K562 (cell line): ENCODE measurements around the gene ACOT13. TPM values are rescaled to one million over a fixed set of nuclear protein-coding genes. Genes with fewer than 3 reads are reported as not detected.
A peak's percentile ranks its signal among the peaks of the same experiment; 100 is the strongest.

Experiments
- ARID1B ChIP-seq: fragments of 450-650 bp; IDR thresholded peaks from 2 replicates; pipeline ENCODE4 v1.6.1; 2016; ENCODE audit warnings: antibody characterized with exemption, mild to moderate bottlenecking, inconsistent platforms
- CHD2 ChIP-seq: IDR thresholded peaks from 2 replicates; pipeline ENCODE4 v1.6.1; 2011; ENCODE audit warnings: low read depth, low read length
- CUX1 ChIP-seq: fragments of 200-800 bp; sonication (Bioruptor generic); IDR thresholded peaks from 2 replicates; pipeline ENCODE4 v1.6.1; 2016; ENCODE audit warnings: missing genetic modification characterization, missing compliant biosample characterization
- EP300 ChIP-seq: IDR thresholded peaks from 2 replicates; pipeline ENCODE4 v1.6.1; 2012; ENCODE audit warnings: low read length, improper control_type of control experiment
- ETV6 ChIP-seq, 3 experiments: fragments of 150-350 bp in 1 of 3; sonication (generic) in 1 of 3; formaldehyde crosslinking in 1 of 3; IDR thresholded peaks; 2 replicates each; pipeline versions ENCODE4 v1.6.1 to v1.8.0; 2014 to 2022; ENCODE audit warnings: borderline replicate concordance in 2 of 3, low read depth in 2 of 3, antibody characterized with exemption in 1 of 3, low read length in 1 of 3, mild to moderate bottlenecking in 1 of 3, missing genetic modification reagents in 1 of 3
- FOXP4 ChIP-seq: sonication (generic); formaldehyde crosslinking; IDR thresholded peaks from 2 replicates; pipeline ENCODE4 v1.8.0; 2022; ENCODE audit warnings: mild to moderate bottlenecking, missing genetic modification reagents, borderline replicate concordance
- GABPB1 ChIP-seq: sonication (generic); formaldehyde crosslinking; IDR thresholded peaks from 2 replicates; pipeline ENCODE4 v1.8.0; 2022; ENCODE audit warnings: mild to moderate bottlenecking, missing genetic modification reagents
- GATA2 ChIP-seq: sonication (generic); formaldehyde crosslinking; IDR thresholded peaks from 2 replicates; pipeline ENCODE4 v1.4.0; 2020; ENCODE audit warnings: mild to moderate bottlenecking, missing genetic modification reagents
- HSF4 ChIP-seq: fragments of 250-450 bp; sonication (Bioruptor Pico); IDR thresholded peaks from 2 replicates; pipeline ENCODE4 v2.1.2; 2022; ENCODE audit warnings: mild to moderate bottlenecking, moderate library complexity, borderline replicate concordance
- ID3 ChIP-seq, 2 experiments: fragments of 250-450 bp in 1 of 2; fragments of 450-650 bp in 1 of 2; sonication (Bioruptor Pico) in 1 of 2; IDR thresholded peaks; 2 replicates each; pipeline versions ENCODE4 v1.6.1 to v1.8.0; 2016 to 2021; ENCODE audit warnings: mild to moderate bottlenecking in 2 of 2, moderate library complexity in 2 of 2, missing compliant biosample characterization in 1 of 2, missing genetic modification characterization in 1 of 2
- NBN ChIP-seq: fragments of 450-650 bp; IDR thresholded peaks from 2 replicates; pipeline ENCODE4 v1.6.1; 2016; ENCODE audit warnings: low read depth, mild to moderate bottlenecking
- PHF20 ChIP-seq: fragments of 450-650 bp; IDR thresholded peaks from 2 replicates; pipeline ENCODE4 v1.6.1; 2018; ENCODE audit not compliant: partially characterized antibody
- TEAD4 ChIP-seq, 2 experiments: sonication (generic) in 1 of 2; formaldehyde crosslinking in 1 of 2; IDR thresholded peaks; 2 replicates each; pipeline versions ENCODE4 v1.6.1 to v1.8.0; 2012 to 2022; ENCODE audit warnings: borderline replicate concordance in 1 of 2, inconsistent platforms in 1 of 2, low read length in 1 of 2, mild to moderate bottlenecking in 1 of 2, missing genetic modification reagents in 1 of 2
- USF1 ChIP-seq: sonication (generic); formaldehyde crosslinking; IDR thresholded peaks from 2 replicates; pipeline ENCODE4 v1.9.0; 2022; ENCODE audit warnings: mild to moderate bottlenecking, missing genetic modification reagents
- ZNF121 ChIP-seq: sonication (generic); formaldehyde crosslinking; conservative IDR thresholded peaks from 2 replicates; pipeline ENCODE4 v1.8.0; 2022; ENCODE audit warnings: missing genetic modification reagents
- ZNF41 ChIP-seq: fragments of 250-450 bp; sonication (Bioruptor Pico); conservative IDR thresholded peaks from 2 replicates; pipeline ENCODE4 v1.4.0; 2020; ENCODE audit warnings: mild to moderate bottlenecking
- ZNF778 ChIP-seq: fragments of 450-650 bp; formaldehyde crosslinking; IDR thresholded peaks from 2 replicates; pipeline ENCODE4 v1.4.0; 2020; ENCODE audit warnings: mild to moderate bottlenecking, moderate library complexity
- polyA plus RNA-seq, 8 experiments: library from polyadenylated mRNA; depleted of rRNA in 4 of 8; stranded (reverse) in 5 of 8; unstranded in 3 of 8; fragments of >200 nt; fragmentation: Nextera tagmentation in 2 of 8; fragmentation: Illumina TruSeq in 1 of 8; extraction: Ambion mirVana in 2 of 8; extraction: Trizol in 1 of 8; gene quantifications; 2 replicates each; pipeline versions ENCODE4 v1.2.1 to v1.2.3, GENCODE V29; 2011 to 2014; ENCODE audit warnings: inconsistent platforms in 1 of 8, missing spikeins in 1 of 8
- total RNA-seq, 7 experiments: library from RNA; depleted of rRNA in 6 of 7; stranded (reverse); fragments of >200 nt in 6 of 7; fragmentation: Illumina TruSeq in 2 of 7; extraction: Trizol in 2 of 7; gene quantifications; 2 replicates each; pipeline versions ENCODE4 v1.2.1 to v1.2.3, GENCODE V29; 2011 to 2021; ENCODE audit warnings: low replicate concordance in 1 of 7

ACOT13 gene
- total and polyA plus RNA-seq, 9 of the 15 experiments (the other 6 are each of a cell fraction or from before 2014, with no cell fraction given): 14.1 to 129 (median 65.7) TPM

- peak; percentile 80; the same call in 1 of the 2 replicates for TF ChIP-seq CUX1 (CRISPR knock-in tag)
- TF ChIP-seq PHF20: no peak
- peak; percentile 91 for TF ChIP-seq USF1 (CRISPR knock-in tag)
- peak; percentile 60; the same call in 1 of the 2 replicates for TF ChIP-seq GABPB1 (CRISPR knock-in tag)
- TF ChIP-seq ZNF121: peak; percentile 66; the same call in 1 of the 2 replicates
- no peak for TF ChIP-seq ETV6 (IDR thresholded peaks at IDR 0.05; ENCODE audit: borderline replicate concordance in 1 of 2, low read depth in 2 of 2, low read length in 1 of 2)
- TF ChIP-seq ETV6 (CRISPR knock-in tag; IDR thresholded peaks at IDR 0.05; ENCODE audit: borderline replicate concordance): peak; percentile 99
- no peak for TF ChIP-seq HSF4
- TF ChIP-seq NBN: peak; percentile 63; the same call in 1 of the 2 replicates
- peak; percentile 53 for TF ChIP-seq ZNF41 (CRISPR knock-in tag)
- TF ChIP-seq FOXP4 (CRISPR knock-in tag): peak; percentile 99
- TF ChIP-seq ARID1B: peak; percentile 10
- no peak for TF ChIP-seq CHD2
- TF ChIP-seq ZNF778 (CRISPR knock-in tag): no peak
- TF ChIP-seq GATA2 (CRISPR knock-in tag): peak; percentile 61
- peak; percentile 48; the same call in 1 of the 2 replicates for TF ChIP-seq TEAD4 (IDR thresholded peaks at IDR 0.05; ENCODE audit: low read length)
- TF ChIP-seq TEAD4 (CRISPR knock-in tag; IDR thresholded peaks at IDR 0.05; ENCODE audit: borderline replicate concordance): peak; percentile 99
- TF ChIP-seq ID3 (CRISPR knock-in tag; IDR thresholded peaks at IDR 0.05): no peak
- TF ChIP-seq ID3 (tag; IDR thresholded peaks at IDR 0.05): peak; percentile 92
- TF ChIP-seq EP300: no peak
Observed at GRCh38 chr6:24721461-24722215, 54.8 kb downstream of the ACOT13 start (continued).
